Mucosa of descending colon (tissue), 3 donors: ENCODE measurements around the gene PPP1R37. TPM values are rescaled to one million over a fixed set of nuclear protein-coding genes. Genes with fewer than 3 reads are reported as not detected.

Experiments used
- ATAC-seq: fragments of 200-7000 bp; cut with Tn5 transposase; one replicate; pipeline ENCODE4 v1.9.1; 2020; ENCODE audit warnings: mild to moderate bottlenecking, moderate library complexity
- DNase-seq, 3 donors: peaks; one replicate each; pipeline ENCODE4 v3.0.0-alpha.2; 2020
- H3K36me3 ChIP-seq: fragments of 200-600 bp; one replicate; pipeline ENCODE4 v1.8.0; 2021; ENCODE audit warnings: low read depth, mild to moderate bottlenecking
- H3K4me1 ChIP-seq: fragments of 200-600 bp; one replicate; pipeline ENCODE4 v1.8.0; 2021; ENCODE audit warnings: low read depth, mild to moderate bottlenecking
- H3K4me3 ChIP-seq: fragments of 200-600 bp; one replicate; pipeline ENCODE4 v1.8.0; 2021; ENCODE audit warnings: mild to moderate bottlenecking
- H3K9me3 ChIP-seq: fragments of 200-600 bp; one replicate; pipeline ENCODE4 v1.8.0; 2021; ENCODE audit warnings: mild to moderate bottlenecking
- intact Hi-C, 2 donors: fragments of 100-400 bp; cut with DNase I in 1 of 2; cut with micrococcal nuclease in 1 of 2; formaldehyde crosslinking; loops; one replicate each; pipeline versions ENCODE4 v1.11.0 to v1.11.1; 2022; cut with DNase I, micrococcal nuclease
- total RNA-seq, 3 donors: library from RNA; stranded (reverse); fragmentation: NEBNext Ultra II Directional in 2 of 3; extraction: Animal tissue kit (Norgen Biotek cat#: 25700) in 2 of 3; gene quantifications; one replicate each; pipeline versions ENCODE4 v1.2.1 to v1.2.4, GENCODE V29; 2021 to 2023
- TF ChIP-seq, protein P1 (sequence below): fragments of 200-600 bp; IDR thresholded peaks from one replicate; pipeline ENCODE4 v1.8.0; 2022; ENCODE audit warnings: antibody characterized with exemption, mild to moderate bottlenecking
- donor health status: DM: no; HTN: no; CAD: no; lungs with moderate emphysema.
- donor health status: DM: no; HTN: no; CAD: no.
- donor health status: DM: no; HTN: yes; CAD: no.

PPP1R37 gene
- total RNA-seq, 3 donors from 2014 or later: 27.2 to 33.6 (median 31.7) TPM

- intact Hi-C loops: no loop called here
- ATAC-seq: no peak
- H3K36me3 ChIP-seq: no peaks in the 10 kb centered on the region
- no peak overlapping the region for H3K4me3 ChIP-seq
- DNase-seq: no peak
- no peaks in the 10 kb centered on the region for H3K9me3 ChIP-seq
- H3K4me1 ChIP-seq: peaks cover 30% of the 10 kb centered on the region
- TF ChIP-seq, protein P1, sequence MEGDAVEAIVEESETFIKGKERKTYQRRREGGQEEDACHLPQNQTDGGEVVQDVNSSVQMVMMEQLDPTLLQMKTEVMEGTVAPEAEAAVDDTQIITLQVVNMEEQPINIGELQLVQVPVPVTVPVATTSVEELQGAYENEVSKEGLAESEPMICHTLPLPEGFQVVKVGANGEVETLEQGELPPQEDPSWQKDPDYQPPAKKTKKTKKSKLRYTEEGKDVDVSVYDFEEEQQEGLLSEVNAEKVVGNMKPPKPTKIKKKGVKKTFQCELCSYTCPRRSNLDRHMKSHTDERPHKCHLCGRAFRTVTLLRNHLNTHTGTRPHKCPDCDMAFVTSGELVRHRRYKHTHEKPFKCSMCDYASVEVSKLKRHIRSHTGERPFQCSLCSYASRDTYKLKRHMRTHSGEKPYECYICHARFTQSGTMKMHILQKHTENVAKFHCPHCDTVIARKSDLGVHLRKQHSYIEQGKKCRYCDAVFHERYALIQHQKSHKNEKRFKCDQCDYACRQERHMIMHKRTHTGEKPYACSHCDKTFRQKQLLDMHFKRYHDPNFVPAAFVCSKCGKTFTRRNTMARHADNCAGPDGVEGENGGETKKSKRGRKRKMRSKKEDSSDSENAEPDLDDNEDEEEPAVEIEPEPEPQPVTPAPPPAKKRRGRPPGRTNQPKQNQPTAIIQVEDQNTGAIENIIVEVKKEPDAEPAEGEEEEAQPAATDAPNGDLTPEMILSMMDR: no peak
These were observed 14.7 kb downstream of the PPP1R37 start for GRCh38 chr19:45107621-45108150.

DNA sequence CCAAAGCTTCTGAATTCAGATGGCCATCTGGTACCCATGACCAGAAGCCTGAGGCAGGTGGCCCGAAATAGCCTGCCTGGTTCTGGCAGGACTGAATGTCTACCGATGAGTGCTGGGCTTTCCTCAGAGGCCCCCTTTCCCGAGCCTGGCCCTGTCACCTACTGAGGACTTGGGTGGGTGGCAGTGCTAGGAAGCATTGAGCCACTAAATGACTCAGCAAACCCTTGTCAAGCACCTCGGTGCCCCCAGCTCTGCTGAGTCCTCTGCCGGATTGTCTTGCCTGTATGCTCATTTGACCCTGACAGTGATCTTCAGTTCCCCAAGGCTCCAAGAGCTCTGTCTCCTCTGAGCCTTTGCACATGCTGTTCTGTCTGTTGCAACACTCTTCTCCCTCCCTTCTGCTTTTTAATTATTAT is 17.9 kb downstream of the PPP1R37 start:
- H3K9me3 ChIP-seq: no peaks in the 10 kb centered on the region
- H3K36me3 ChIP-seq: no peaks in the 10 kb centered on the region
- peaks cover 36% of the 10 kb centered on the region for H3K4me1 ChIP-seq
- intact Hi-C loops: no loop called here
- H3K4me3 ChIP-seq: no peak overlapping the region
- DNase-seq: no peak
- TF ChIP-seq, protein P1: no peak
- no peak for ATAC-seq

DNA sequence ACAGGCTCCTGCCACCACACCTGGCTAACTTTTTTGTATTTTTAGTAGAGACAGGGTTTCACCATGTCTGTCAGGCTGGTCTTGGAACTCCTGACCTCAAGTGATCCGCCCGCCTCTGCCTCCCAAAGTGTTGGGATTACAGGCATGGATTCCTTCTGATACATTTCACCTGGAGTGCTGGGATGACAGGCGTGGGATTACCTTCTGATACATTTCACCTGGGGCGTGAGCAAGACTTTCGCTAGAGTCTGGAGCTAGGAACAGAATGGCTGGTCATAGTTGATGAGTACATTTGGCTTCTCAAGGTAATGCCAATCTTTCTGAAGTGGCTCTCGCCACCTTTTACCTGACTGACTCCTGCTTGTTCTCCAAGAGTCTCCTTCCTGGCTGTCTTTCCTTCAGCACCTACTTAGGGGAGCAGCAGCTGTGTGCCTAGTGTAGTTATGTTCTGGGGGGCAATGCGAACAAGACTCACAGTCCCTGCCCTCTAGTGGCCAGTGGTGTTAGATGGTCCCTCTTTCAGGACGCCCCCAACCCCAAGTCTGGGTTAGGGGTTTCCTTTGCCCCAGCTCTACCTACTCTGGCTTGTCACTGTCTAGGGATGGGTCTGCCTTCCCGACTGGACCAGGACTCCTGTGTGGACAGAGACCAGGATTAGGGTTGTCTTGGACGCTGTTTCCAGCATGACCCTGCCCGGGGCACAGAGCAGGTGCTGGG is 19.3 kb downstream of the PPP1R37 start:
- Histone ChIP-seq H3K9me3 (no peaks in the 10 kb centered on the region), H3K4me1 (peaks cover 44% of the 10 kb centered on the region), H3K4me3 (no peak overlapping the region), H3K36me3 (no peaks in the 10 kb centered on the region)
- TF ChIP-seq, protein P1: no peak
- intact Hi-C loops: no loop called here
- DNase-seq: no peak
- no peak for ATAC-seq

DNA sequence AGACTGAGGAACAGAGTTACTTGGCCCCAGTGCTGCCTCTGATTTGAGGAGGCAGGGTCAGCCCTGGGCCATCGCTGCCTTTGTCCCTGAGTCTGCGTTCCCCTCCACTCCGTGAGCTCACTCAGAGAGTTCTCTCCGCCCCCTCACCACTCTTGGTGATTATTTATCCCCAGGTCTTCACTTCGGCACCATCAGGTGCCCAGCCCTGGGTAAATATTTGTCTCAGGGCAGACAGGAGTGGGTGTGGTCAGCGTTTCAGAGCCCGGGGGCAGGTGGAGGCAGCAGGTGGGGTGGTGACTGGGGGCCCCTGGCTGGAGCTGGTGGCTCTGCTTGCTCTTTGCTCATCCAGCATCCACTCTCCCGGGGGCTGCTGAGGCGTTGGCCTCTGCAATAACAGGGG is 20.6 kb downstream of the PPP1R37 start:
- DNase-seq (peak; percentile 74 to 81 (median 77)), ATAC-seq (peak; percentile 86)
- no peak overlapping the region for H3K4me3 ChIP-seq
- H3K9me3 ChIP-seq: no peaks in the 10 kb centered on the region
- H3K36me3 ChIP-seq: no peaks in the 10 kb centered on the region
- intact Hi-C loops: no loop called here
- peaks cover 57% of the 10 kb centered on the region for H3K4me1 ChIP-seq
- TF ChIP-seq, protein P1: no peak

DNA sequence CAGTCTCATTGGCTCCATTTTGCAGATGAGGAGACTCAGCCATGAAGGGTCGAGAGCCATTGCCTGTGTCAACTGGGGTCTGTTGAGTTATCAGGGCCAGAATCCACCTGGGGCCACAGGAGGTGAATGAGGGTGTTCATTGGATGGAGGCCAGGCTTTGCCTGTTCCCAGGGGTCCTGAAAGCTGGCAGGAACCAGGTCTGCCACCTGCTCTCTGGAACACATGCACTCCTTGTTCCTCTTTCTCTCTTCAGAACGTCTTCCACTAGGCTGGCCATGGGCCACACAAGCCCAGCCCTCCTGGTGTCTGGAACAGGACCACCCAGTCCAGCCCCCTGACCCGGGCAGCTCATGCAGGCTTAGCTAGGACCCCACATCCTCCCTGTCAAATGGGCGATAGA is 21.1 kb downstream of the PPP1R37 start:
- H3K9me3 ChIP-seq: no peaks in the 10 kb centered on the region
- no peak for DNase-seq
- H3K4me1 ChIP-seq: peaks cover 62% of the 10 kb centered on the region
- TF ChIP-seq, protein P1: no peak
- no peaks in the 10 kb centered on the region for H3K36me3 ChIP-seq
- no peak for ATAC-seq
- intact Hi-C loops: no loop called here
- H3K4me3 ChIP-seq: no peak overlapping the region
